ENCODE measurements around the gene TNFSF10. TPM values are rescaled to one million over a fixed set of nuclear protein-coding genes. Genes with fewer than 3 reads are reported as not detected.
A peak's percentile ranks its signal among the peaks of the same experiment; 100 is the strongest.

The TNFSF10 gene
- polyA plus RNA-seq, 1 experiment: not detected

DNA sequence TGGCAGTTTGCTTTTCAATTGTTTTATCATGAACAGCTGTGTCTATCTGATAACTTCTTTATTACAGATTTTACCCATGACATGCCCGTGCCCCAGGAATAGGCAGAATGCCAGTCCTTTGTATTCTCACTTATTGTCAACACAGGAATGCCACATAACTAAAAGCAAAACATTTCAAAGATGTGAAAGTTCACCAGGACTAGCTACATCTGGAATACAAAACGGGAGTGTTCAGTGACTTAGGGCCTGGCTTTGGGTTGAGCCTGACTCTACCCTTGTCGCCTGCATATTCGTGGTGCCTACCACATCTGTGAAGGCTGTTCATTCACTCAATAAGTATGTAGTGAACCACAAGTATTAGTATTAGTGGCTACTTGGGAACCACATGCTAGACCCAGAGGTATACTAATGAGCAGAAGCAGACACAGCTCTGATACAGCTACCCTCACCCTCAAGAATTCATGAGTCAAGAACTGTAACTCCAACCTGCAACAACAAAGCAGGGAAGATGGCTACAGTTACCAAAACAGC lies 2.9 kb downstream of the TNFSF10 start:
- no peaks in the 10 kb centered on the region for H3K36me3 ChIP-seq (ENCODE audit: control insufficient read depth, insufficient read depth, low read length)
- TF ChIP-seq, protein P1, sequence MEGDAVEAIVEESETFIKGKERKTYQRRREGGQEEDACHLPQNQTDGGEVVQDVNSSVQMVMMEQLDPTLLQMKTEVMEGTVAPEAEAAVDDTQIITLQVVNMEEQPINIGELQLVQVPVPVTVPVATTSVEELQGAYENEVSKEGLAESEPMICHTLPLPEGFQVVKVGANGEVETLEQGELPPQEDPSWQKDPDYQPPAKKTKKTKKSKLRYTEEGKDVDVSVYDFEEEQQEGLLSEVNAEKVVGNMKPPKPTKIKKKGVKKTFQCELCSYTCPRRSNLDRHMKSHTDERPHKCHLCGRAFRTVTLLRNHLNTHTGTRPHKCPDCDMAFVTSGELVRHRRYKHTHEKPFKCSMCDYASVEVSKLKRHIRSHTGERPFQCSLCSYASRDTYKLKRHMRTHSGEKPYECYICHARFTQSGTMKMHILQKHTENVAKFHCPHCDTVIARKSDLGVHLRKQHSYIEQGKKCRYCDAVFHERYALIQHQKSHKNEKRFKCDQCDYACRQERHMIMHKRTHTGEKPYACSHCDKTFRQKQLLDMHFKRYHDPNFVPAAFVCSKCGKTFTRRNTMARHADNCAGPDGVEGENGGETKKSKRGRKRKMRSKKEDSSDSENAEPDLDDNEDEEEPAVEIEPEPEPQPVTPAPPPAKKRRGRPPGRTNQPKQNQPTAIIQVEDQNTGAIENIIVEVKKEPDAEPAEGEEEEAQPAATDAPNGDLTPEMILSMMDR (IDR thresholded peaks at IDR 0.05; ENCODE audit: insufficient read depth, low read depth, low read length): no peak
- POLR2A ChIA-PET: interaction anchor here (0.6 kb wide), 1 partner anchor 39 kb away, joined by 3 read pairs; no protein-coding TSS in a partner anchor
- CTCF ChIA-PET: interaction anchor here (0.9 kb wide), 1 partner anchor 11 kb away, joined by 3 read pairs; no protein-coding TSS in a partner anchor
- DNase-seq (ENCODE audit: low read depth): peak; percentile 39
- no peaks in the 10 kb centered on the region for H3K27me3 ChIP-seq (ENCODE audit: control insufficient read depth, insufficient read depth, low read length)
- no peak overlapping the region for H3K4me3 ChIP-seq (ENCODE audit: low read depth, low read length)

DNA sequence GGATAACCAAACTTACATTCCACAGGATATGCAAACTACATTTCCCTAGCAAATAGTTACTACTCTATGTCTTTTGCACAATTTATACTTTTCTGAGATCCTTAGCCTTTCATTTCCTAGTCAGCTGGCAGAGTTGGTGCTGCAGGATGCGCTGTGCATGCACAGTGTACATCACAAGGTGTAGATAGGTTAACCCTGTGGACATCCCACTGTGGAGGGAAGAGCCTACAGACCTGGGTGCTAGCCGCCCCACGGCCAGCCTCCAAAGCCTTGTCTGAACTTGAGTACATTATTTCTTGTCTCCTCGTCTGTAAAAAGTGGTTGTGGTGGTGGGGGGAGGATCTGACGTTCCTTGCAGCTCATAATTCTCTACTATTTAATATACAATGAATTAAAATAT lies 3.5 kb downstream of the TNFSF10 start:
- DNase-seq (ENCODE audit: low read depth): no peak
- CTCF ChIA-PET: interaction anchor here (0.9 kb wide), 1 partner anchor 11 kb away, joined by 3 read pairs; no protein-coding TSS in a partner anchor
- POLR2A ChIA-PET: no interaction called here
- H3K36me3 ChIP-seq (ENCODE audit: control insufficient read depth, insufficient read depth, low read length): no peaks in the 10 kb centered on the region
- no peak overlapping the region for H3K4me3 ChIP-seq (ENCODE audit: low read depth, low read length)
- H3K27me3 ChIP-seq (ENCODE audit: control insufficient read depth, insufficient read depth, low read length): no peaks in the 10 kb centered on the region
- TF ChIP-seq, protein P1 (IDR thresholded peaks at IDR 0.05; ENCODE audit: insufficient read depth, low read depth, low read length): no peak

DNA sequence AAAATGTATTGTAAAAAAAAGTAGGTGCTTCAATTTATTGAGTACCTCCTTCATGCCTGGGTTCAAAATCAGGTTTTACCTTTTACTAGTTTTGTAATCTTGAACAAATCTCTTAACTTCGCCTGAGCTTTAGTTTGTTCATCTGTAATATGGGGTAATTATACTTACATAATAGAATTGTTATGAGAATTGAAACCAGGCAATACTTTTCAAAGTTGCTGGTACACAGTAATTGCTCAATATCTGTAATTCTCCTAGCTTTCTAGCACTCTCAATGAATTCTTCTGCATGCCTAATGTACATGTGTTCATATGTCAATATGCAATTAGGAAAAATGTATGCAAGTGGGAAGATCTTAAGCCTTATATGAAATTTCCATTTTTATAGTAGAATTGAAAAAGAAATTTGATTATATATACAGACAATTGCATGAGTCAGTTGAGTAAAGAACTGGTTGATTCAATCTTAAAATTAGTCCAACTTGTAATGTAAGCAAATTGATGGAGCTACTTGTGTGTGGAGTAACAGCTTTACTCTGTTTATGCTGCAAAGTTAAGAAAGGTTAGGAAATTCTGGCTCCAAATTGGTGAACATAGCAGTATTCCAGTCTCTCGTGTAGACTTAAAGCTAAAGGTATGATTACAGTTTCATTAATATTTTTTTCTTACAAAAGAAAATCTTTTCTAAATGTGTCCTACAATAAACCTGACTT lies 4.1 kb downstream of the TNFSF10 start:
- TF ChIP-seq, protein P1 (IDR thresholded peaks at IDR 0.05; ENCODE audit: insufficient read depth, low read depth, low read length): no peak

DNA sequence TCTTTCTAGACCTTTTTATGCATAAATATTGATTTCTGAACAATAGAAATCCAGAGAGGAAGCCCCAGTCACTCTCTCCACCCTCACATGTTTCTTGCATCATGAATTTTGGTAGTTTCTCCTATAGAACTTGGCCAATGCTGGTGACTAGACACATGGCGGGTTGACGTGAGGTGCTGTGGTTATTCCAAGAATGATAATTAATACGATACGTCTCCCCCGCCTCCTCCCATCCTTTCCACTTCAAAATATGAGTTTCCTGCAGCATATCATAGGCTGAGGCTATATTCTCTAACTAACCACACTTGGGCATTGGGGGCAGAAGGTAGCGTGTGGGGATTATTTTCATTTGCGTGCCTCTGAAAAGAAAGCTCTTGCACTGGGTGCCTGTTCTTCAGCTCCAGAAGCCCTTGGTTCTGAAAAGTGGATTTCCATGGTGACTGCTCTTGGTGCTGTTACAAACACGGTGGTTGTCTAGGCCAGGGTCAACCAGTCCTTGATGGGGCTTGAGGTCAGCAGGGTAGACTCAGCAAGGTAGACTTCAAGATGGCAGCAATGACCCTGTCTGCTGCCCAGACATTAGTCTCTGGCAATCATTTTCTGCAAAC lies 5.3 kb downstream of the TNFSF10 start:
- CTCF ChIA-PET: interaction anchor here (1.0 kb wide), 1 partner anchor 11 kb away, joined by 3 read pairs; no protein-coding TSS in a partner anchor
- POLR2A ChIA-PET: no interaction called here
- DNase-seq (ENCODE audit: low read depth): no peak
- TF ChIP-seq, protein P1 (IDR thresholded peaks at IDR 0.05; ENCODE audit: insufficient read depth, low read depth, low read length): no peak
- no peaks in the 10 kb centered on the region for H3K36me3 ChIP-seq (ENCODE audit: control insufficient read depth, insufficient read depth, low read length)
- H3K27me3 ChIP-seq (ENCODE audit: control insufficient read depth, insufficient read depth, low read length): 0 out of 2 replicates have a peak, but pooled peaks cover 2% of the 10 kb centered on the region
- no peak overlapping the region for H3K4me3 ChIP-seq (ENCODE audit: low read depth, low read length)

More for the DNA sequence above, 4.1 kb downstream of the TNFSF10 start:
- Histone ChIP-seq H3K36me3 (ENCODE audit: control insufficient read depth, insufficient read depth, low read length) (no peaks in the 10 kb centered on the region), H3K4me3 (ENCODE audit: low read depth, low read length) (no peak overlapping the region), H3K27me3 (ENCODE audit: control insufficient read depth, insufficient read depth, low read length) (no peaks in the 10 kb centered on the region)
- ChIA-PET CTCF (no interaction called here), POLR2A (no interaction called here)
- no peak for DNase-seq (ENCODE audit: low read depth)

Data from BJ (cell line).